ENCODE measurements around the gene GRK7.

DNA sequence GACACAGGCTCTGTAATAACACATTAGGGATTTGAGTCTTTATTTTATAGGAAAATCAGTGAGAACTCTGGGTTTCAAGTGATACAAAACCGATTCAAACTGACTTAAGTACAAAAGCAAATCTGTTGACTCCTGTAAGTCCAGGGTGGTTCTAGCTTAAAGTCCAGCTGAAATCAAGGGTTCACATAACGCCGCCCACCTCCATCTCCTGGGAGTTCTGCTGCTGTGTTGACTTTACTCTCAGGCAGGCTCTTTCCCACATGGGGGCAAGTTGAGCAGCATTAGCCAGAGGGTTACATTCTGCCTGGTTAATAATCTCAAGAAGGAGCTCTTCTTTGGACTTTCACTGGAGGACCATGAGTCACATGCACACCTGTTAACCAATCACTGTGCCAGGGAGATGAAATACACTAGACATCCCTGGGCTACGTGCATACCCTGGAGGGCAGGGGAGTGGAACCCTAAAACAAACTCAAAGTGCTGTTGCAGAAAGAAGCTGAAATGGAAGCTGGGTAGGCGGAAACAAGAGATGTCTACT lies 34.8 kb upstream of the GRK7 start:
- TF ChIP-seq POLR2A (IDR thresholded peaks at IDR 0.05), result no peak
- TF ChIP-seq, protein P1, sequence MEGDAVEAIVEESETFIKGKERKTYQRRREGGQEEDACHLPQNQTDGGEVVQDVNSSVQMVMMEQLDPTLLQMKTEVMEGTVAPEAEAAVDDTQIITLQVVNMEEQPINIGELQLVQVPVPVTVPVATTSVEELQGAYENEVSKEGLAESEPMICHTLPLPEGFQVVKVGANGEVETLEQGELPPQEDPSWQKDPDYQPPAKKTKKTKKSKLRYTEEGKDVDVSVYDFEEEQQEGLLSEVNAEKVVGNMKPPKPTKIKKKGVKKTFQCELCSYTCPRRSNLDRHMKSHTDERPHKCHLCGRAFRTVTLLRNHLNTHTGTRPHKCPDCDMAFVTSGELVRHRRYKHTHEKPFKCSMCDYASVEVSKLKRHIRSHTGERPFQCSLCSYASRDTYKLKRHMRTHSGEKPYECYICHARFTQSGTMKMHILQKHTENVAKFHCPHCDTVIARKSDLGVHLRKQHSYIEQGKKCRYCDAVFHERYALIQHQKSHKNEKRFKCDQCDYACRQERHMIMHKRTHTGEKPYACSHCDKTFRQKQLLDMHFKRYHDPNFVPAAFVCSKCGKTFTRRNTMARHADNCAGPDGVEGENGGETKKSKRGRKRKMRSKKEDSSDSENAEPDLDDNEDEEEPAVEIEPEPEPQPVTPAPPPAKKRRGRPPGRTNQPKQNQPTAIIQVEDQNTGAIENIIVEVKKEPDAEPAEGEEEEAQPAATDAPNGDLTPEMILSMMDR (IDR thresholded peaks at IDR 0.05), result no peak

Measured in uterus (tissue), 2 donors.